Sigmoid colon (tissue), 7 donors: ENCODE results near the gene COLEC11. TPM values are rescaled to one million over a fixed set of nuclear protein-coding genes. Genes with fewer than 3 reads are reported as not detected.

Experiments used
- DNase-seq: peaks from one replicate; pipeline ENCODE4 v3.0.0-alpha.2; 2019
- H3K27ac ChIP-seq, 4 donors: fragments of 200-600 bp; sonication (generic); one replicate each; pipeline ENCODE4 v1.5.1; 2016 to 2019; ENCODE audit warnings: mild to moderate bottlenecking in 1 of 4
- H3K27me3 ChIP-seq, 3 donors: fragments of 200-600 bp; sonication (generic); one replicate each; pipeline ENCODE4 v1.5.1; 2019; ENCODE audit warnings: mild to moderate bottlenecking in 1 of 3
- H3K36me3 ChIP-seq, 4 donors: fragments of 200-600 bp; sonication (generic); one replicate each; pipeline ENCODE4 v1.5.1; 2016 to 2019
- H3K4me1 ChIP-seq, 4 donors: fragments of 200-600 bp; sonication (generic); one replicate each; pipeline ENCODE4 v1.5.1; 2017 to 2019
- H3K4me3 ChIP-seq, 4 donors: fragments of 200-600 bp; sonication (generic); one replicate each; pipeline ENCODE4 v1.5.1; 2017 to 2019; ENCODE audit warnings: mild to moderate bottlenecking in 2 of 4, moderate library complexity in 1 of 4
- H3K9me3 ChIP-seq, 4 donors: fragments of 200-600 bp in 3 of 4; sonication (generic) in 3 of 4; one replicate each; pipeline versions ENCODE4 v1.5.1 to v1.6.1; 2013 to 2019
- CTCF ChIP-seq, 4 experiments: fragments of 450-650 bp in 3 of 4; fragments of 200-600 bp in 1 of 4; IDR thresholded peaks; one replicate each; pipeline ENCODE4 v1.5.1; 2016 to 2019; ENCODE audit warnings: antibody characterized with exemption in 4 of 4, mild to moderate bottlenecking in 3 of 4, moderate library complexity in 2 of 4
- EP300 ChIP-seq, 4 donors: sonication (generic); formaldehyde crosslinking; IDR thresholded peaks; one replicate each; pipeline ENCODE4 v1.6.1; 2017; ENCODE audit warnings: antibody characterized with exemption in 4 of 4
- POLR2A ChIP-seq, 2 donors: fragments of 450-650 bp; IDR thresholded peaks; one replicate each; pipeline ENCODE4 v1.6.1; 2016; ENCODE audit warnings: antibody characterized with exemption in 2 of 2, mild to moderate bottlenecking in 2 of 2, moderate library complexity in 2 of 2
- POLR2AphosphoS5 ChIP-seq, 4 donors: sonication (generic); formaldehyde crosslinking; IDR thresholded peaks; one replicate each; pipeline ENCODE4 v1.6.1; 2017; ENCODE audit warnings: antibody characterized with exemption in 4 of 4
- WGBS, 2 donors: extraction: QIAGEN DNeasy Blood & Tissue Kit; methylation state at CpG; one replicate each; pipeline ENCODE4 v1.1.7; 2013; 5-methylcytosine and 5-hydroxymethylcytosine counted together
- intact Hi-C: fragments of 100-400 bp; cut with DNase I; formaldehyde crosslinking; loops from one replicate; pipeline ENCODE4 v1.15.1; 2023
- polyA plus RNA-seq, 3 donors: library from polyadenylated mRNA; stranded (reverse); fragments of 200-250 nt; gene quantifications; one replicate each; pipeline ENCODE4 v1.2.3, GENCODE V29; 2013
- total RNA-seq, 4 donors: library from RNA; depleted of rRNA; stranded (reverse); fragments of >200 nt; gene quantifications; one replicate each; pipeline ENCODE4 v1.1.0, GENCODE V29; 2016
- donor health status: healthy with polysubstance abuse.
- donor health status: Bipolar disorder and iron deficiency.
- donor health status: healthy.

Gene COLEC11
- total and polyA plus RNA-seq, 7 donors, result 0.92 to 8.2 (median 2.9) TPM

GRCh38 chr2:3627500-3628100, 32.7 kb downstream of the COLEC11 start:
- peaks cover 0 to 45% (median 3%) of the 10 kb centered on the region in 4 donors for H3K4me1 ChIP-seq
- no peak overlapping the region for H3K4me3 ChIP-seq
- H3K27me3 ChIP-seq, result no peaks in the 10 kb centered on the region
- DNase-seq, result peak; percentile 45
- H3K9me3 ChIP-seq, result no peaks in the 10 kb centered on the region
- intact Hi-C loops, result no loop called here
- H3K27ac ChIP-seq, result no peak overlapping the region
- TF ChIP-seq EP300 (IDR thresholded peaks at IDR 0.05), result no peak
- no peak for TF ChIP-seq POLR2AphosphoS5 (IDR thresholded peaks at IDR 0.05)
- no peak for TF ChIP-seq POLR2A (IDR thresholded peaks at IDR 0.05)
- TF ChIP-seq CTCF (IDR thresholded peaks at IDR 0.05), result no peak
- WGBS, 2 donors, result 90 to 93% methylated on average over 21 of the region's 21 CpGs
- no peaks in the 10 kb centered on the region for H3K36me3 ChIP-seq

- Histone ChIP-seq H3K27ac (peak overlapping the region in 1 of 4 donors; percentile 33), H3K9me3 (no peaks in the 10 kb centered on the region), H3K36me3 (no peaks in the 10 kb centered on the region), H3K27me3 (no peaks in the 10 kb centered on the region), H3K4me1 (peaks cover 0 to 45% (median 3%) of the 10 kb centered on the region in 4 donors), H3K4me3 (no peak overlapping the region)
- intact Hi-C loops, result no loop called here
- peak; percentile 46 for DNase-seq
- 84 to 85% methylated on average over 10 of the region's 10 CpGs for WGBS, 2 donors
- TF ChIP-seq POLR2AphosphoS5 (IDR thresholded peaks at IDR 0.05) (no peak), EP300 (IDR thresholded peaks at IDR 0.05) (no peak), POLR2A (IDR thresholded peaks at IDR 0.05) (no peak), CTCF (IDR thresholded peaks at IDR 0.05) (no peak)
These were observed 33.3 kb downstream of the COLEC11 start for GRCh38 chr2:3628241-3628679.

GRCh38 chr2:3628800-3629199, 33.9 kb downstream of the COLEC11 start:
- Histone ChIP-seq H3K4me3 (no peak overlapping the region), H3K27ac (peak overlapping the region in 1 of 4 donors; percentile 33), H3K4me1 (peaks cover 0 to 45% (median 3%) of the 10 kb centered on the region in 4 donors), H3K9me3 (no peaks in the 10 kb centered on the region), H3K36me3 (no peaks in the 10 kb centered on the region), H3K27me3 (no peaks in the 10 kb centered on the region)
- DNase-seq, result peak; percentile 65
- 44 to 57% methylated on average over 12 of the region's 12 CpGs for WGBS, 2 donors
- intact Hi-C loops, result no loop called here
- no peak for TF ChIP-seq EP300 (IDR thresholded peaks at IDR 0.05)

- no peak overlapping the region for H3K4me3 ChIP-seq
- peaks cover 0 to 51% (median 3%) of the 10 kb centered on the region in 4 donors for H3K4me1 ChIP-seq
- WGBS, 2 donors, result 86 to 87% methylated on average over 7 of the region's 7 CpGs
- no peaks in the 10 kb centered on the region for H3K9me3 ChIP-seq
- H3K27me3 ChIP-seq, result no peaks in the 10 kb centered on the region
- H3K36me3 ChIP-seq, result no peaks in the 10 kb centered on the region
- TF ChIP-seq POLR2AphosphoS5 (IDR thresholded peaks at IDR 0.05), result no peak
- TF ChIP-seq CTCF (IDR thresholded peaks at IDR 0.05), result no peak
- TF ChIP-seq POLR2A (IDR thresholded peaks at IDR 0.05), result no peak
- no peak for TF ChIP-seq EP300 (IDR thresholded peaks at IDR 0.05)
- intact Hi-C loops, result no loop called here
- no peak for DNase-seq
- peak overlapping the region in 1 of 4 donors; percentile 52 for H3K27ac ChIP-seq
These were observed 35.7 kb downstream of the COLEC11 start for GRCh38 chr2:3630631-3631030.

- 80 to 85% methylated on average over 15 of the region's 15 CpGs for WGBS, 2 donors
- H3K36me3 ChIP-seq, result no peaks in the 10 kb centered on the region
- no peaks in the 10 kb centered on the region for H3K9me3 ChIP-seq
- peak; percentile 30 for DNase-seq
- peak overlapping the region in 1 of 4 donors; percentile 52 for H3K27ac ChIP-seq
- H3K27me3 ChIP-seq, result no peaks in the 10 kb centered on the region
- intact Hi-C loops, result no loop called here
- H3K4me1 ChIP-seq, result peaks cover 0 to 57% (median 3%) of the 10 kb centered on the region in 4 donors
- TF ChIP-seq EP300 (IDR thresholded peaks at IDR 0.05), result no peak
- no peak for TF ChIP-seq CTCF (IDR thresholded peaks at IDR 0.05)
- TF ChIP-seq POLR2AphosphoS5 (IDR thresholded peaks at IDR 0.05), result peak in 1 of 4 donors; percentile 38
- no peak for TF ChIP-seq POLR2A (IDR thresholded peaks at IDR 0.05)
- H3K4me3 ChIP-seq, result no peak overlapping the region
These were observed 36.4 kb downstream of the COLEC11 start for GRCh38 chr2:3631161-3631850.
